Measurements from ENCODE around the gene STT3A.
A peak's percentile ranks its signal among the peaks of the same experiment; 100 is the strongest.
"Not testable (repeated sequence)": the region's sequence is repeated elsewhere in the genome, so short reads cannot be mapped to it uniquely, and the experiment has no call there.

The STT3A gene

DNA sequence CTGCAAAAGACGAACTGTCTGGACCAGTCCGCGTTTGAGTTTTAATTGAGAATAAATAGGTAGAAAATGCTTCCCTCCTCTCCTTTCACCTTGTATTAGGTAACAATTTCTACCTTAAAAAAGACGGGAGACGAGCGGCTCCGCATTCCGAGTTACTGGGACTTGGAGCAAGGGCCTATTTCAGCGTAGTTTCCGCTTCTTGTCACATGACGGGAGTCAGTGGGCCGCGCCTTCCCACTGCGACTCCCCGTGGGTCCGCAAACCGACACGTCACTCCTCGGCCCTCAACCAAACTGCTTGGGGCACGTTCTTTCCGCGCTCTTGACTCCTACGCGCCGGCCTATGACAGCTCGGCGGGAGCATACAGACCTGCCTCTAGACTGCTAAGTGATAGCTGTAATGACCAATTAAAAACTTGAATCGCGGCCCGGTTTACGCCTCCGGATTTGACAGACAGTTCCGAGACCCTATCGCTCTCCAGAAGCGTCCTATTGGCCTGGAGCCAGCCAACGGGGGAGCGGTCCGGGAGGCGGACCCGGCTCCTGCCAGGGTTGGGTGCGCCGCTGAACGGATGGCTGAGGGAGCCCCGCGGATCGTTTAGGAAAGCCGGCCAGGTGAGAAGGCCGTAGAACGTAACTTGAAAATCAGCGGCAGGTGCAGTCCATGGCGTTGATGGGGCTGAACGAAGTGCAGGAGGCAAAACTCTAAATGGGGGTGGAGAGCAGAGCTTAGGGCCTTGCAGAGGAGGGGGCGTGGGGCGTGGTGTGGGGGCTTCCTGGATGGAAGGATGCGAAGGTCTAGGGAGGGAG lies at the start of gene STT3A:
TSS of gene STT3A (plus strand) at position 548 of the 809 bp plus-strand sequence. CDS start 3,064 bp downstream, outside the sequence.
- DNase-seq = peak; percentile 96

DNA sequence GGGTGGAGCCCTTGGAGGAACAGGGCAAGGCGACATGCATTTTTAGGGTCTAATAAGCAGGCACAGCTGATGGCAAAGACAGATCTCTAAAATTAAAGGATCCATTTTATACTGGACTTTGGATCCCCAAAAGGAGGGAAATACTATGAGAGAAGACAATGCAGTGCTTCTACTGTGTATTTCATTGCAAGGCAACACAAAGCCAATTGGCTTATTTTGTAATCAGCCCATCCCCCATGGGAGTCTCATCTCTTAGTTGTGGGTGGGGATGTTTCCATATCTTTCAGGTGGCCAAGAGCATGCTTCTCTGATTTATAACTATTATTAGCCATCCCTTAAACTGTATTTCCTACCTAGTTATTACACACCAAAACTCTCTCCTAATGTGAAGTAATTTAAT lies 41.9 kb upstream of the STT3A start:
- DNase-seq = no peak

DNA sequence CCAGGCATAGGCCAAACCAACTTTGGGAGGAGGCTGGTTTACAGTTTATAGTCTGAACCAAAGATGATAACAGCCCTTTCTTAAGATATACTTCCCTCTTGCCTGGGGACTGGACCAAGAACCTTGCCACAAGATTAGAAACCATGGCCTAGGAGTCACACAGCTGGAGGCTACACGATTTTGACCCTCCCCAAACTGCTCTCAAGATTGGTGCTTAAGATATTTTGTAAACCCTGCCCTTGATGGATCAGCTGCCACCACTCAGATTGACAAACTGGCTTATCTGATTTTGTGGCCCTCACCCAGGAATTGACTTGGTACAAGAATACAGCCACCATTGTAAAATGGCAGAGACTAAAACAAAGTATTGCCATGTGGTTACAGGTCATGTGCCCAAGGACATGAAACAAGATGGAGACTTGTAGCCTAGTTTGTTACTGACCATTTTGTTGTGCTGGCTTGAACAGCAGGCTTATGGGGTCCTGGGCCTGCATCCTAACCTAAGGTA lies 40.8 kb upstream of the STT3A start:
- DNase-seq = no peak

DNA sequence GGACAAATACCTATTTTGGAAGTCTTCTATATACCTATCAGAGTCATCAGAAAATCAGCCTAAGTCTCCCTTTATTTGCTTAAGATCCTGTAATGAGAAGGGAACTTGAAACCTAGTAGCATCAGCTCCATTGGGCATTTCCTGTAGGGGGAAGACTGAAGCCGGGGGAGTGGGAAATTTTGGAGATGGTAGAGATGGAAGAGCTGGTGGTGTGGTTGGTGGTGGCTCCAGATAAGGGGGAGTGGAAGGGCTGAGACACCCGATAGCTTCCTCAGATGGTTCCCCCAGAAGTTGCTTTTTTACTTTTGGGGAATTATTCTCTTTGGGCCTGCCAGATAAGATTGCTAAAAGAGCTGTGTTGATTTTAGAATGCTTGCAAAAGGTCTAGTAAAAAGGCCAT lies 39.7 kb upstream of the STT3A start:
- DNase-seq = no peak

DNA sequence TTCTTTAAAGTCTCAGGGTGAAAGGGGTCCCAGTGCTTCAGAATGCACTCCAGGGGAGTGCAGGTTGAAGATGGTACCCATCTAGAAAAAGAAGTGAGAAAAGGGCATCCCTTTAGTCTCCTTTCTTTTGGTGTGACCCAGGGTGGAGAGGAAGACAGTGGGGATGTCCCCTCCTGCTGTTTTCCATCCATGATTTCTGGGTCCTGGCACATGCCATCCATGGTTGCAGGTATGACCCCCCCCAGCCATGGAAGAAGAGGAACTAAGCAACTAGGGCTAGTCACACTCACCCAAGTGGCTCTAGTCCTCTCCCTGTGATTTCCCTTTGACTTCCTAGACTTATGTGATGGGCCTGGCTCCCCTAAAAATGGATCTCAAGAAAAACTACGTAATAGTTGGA lies 39.3 kb upstream of the STT3A start:
- no peak for DNase-seq

DNA sequence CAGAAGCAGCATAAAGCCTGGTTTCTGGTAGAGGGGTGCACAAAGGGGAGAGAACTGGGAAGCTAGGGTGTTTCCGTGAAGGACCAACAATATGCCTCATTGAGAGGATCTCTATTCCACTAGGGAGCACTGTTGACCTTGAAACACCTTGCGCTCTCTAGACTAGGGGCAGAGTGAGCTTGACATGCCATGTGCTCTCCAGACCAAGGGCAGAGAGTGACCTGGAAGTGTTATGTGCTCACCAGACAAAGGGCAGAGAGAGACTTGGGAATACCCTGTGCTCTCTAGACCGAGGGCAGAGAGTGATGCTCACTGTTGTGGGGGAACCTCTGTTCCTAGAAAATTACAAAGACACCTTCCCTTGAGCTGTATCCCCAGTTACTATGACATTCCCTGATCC lies 38.6 kb upstream of the STT3A start:
- no peak for DNase-seq

DNA sequence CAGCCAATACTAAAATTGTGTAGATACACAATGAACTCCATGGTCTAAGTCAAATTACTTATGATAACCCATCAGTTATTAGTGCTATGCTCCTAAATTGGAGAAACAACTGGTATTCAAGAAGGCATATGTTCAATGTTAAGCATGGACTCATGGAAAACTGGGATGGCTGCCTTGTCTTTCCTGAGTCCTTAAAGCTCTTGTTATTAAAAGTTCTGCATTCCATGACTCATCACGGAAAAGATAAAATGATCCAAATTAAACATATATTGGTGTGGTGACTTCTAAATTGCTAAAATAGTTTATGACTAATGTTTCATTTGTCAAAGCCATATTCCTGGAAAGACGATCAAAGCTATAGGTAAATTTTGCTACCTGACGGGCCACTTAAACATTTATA lies 32.8 kb upstream of the STT3A start:
- DNase-seq = no peak

DNA sequence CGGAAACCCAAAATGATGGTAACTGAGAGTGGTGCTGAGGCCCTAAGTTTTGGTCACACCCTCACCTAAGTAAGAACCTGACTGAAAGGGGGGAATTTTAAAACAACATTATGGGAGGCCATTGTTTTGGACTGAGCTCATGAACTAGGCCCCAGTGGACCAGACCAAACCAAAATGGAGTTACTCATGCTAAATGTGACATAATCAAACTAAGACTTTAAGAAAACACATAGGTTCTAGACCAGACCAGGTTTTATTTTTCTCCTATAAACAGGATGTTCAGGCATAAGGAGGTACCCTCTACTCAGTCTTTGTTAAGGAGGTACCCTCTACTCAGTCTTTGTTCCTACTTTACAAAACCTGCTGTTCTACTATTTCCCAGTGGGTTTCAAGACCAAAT lies 30.7 kb upstream of the STT3A start:
- DNase-seq = no peak

DNA sequence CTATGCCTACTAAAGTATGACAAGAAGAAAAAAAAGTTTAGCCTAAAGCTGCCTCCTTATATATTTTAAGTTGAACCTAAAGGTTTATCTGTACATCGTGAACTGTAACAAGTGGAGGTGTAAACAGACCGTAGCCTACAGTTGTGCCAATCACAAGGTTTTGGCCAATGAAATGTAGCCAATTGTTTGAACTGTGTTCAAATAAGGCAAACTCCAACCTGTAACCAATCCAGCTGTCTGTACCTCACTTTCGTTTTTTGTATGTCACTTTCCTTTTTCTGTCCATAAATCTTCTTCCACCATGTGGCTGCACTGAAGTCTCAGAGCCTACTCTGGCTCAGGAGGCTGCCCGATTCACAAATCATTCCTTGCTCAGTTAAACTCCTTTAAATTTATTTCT lies 30.2 kb upstream of the STT3A start:
- DNase-seq = no peak

DNA sequence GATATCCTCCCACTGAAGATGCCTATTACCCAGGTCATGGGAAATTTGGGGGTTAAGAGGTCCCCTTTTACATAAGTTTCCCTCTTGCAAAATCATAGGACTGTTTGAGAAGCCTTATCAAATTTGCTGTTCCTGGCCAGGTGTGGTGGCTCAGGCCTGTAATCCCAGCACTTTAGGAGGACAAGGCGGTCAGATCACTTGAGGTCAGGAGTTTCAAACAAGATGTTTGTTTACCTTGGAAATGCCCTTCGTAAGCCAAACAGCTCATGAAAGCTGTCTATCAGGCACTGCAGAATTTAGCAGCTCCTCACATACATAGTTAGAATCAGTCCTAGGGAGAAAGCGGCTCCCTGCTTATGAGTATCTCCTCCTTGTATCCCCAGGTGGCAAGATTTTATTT lies 28.3 kb upstream of the STT3A start:
- no peak for DNase-seq

DNA sequence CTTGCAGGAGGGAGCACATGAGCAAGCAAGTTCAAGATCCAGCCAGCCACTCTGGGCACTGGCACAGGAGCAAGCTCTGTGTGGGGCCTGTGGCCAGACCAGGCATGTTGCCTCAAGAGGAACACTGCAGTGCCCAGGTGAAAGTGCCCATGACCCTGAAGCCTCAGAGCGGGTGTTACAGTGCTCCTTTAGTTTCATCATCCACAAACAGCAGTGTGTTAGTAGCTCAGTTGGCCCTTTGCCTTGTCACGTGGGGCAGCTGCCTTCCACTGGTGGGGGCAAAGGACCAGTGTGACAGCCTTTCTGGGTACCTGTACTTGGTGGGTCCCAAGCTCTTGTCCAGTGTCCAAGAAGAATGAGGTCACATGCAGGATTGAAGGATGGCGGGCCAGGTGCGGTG lies 26.4 kb upstream of the STT3A start:
- DNase-seq = no peak

DNA sequence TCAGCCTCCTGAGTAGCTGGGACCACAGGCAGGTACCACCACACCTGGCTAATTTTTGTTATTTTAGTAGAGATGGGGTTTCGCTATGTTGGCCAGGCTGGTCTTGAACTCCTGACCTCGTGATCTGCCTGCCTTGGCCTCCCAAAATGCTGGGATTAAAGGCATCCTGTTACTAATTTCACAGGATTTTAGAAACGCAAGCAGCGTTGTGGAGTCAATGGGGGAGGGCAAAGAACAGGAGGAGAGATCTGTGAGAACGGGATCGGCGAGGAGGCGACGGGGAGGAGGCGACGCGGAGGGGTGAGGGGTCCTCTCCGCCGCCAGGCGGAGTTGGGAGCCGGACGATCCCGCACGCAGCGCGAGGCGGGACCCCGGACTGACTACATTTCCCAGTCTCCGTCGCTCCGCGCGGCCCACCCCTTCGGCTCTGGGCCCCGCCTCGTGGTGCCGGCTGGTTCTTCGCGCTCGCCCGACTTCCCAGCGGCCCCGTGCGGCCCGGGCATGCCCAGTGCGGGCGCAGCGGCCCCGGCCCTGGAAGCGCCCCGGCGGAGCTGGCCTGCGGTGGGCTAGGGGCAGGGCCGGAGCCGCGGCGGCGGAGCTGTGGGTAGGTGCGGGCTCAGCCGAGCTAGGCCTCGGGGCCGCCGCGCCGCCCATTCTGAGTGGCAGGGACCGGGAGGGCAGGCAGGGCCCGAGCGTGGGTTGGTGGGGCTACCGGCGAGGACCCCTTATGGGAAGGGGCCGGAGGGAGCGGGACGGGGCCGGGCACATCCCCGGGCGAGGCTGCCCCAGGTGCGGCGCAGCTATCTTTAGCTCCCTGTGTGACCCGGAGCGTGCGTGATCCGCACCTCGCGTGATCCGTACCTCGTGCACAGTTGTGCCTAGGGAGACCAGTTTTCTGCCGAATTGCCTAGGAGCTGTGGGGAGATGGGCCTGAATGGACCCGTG lies 23.4 kb upstream of the STT3A start, which contains the start of gene EI24:
TSS of gene EI24 (plus strand) at position 508 of the 945 bp plus-strand sequence. CDS start 3,051 bp downstream, outside the sequence.
- peak; percentile 92 for DNase-seq

DNA sequence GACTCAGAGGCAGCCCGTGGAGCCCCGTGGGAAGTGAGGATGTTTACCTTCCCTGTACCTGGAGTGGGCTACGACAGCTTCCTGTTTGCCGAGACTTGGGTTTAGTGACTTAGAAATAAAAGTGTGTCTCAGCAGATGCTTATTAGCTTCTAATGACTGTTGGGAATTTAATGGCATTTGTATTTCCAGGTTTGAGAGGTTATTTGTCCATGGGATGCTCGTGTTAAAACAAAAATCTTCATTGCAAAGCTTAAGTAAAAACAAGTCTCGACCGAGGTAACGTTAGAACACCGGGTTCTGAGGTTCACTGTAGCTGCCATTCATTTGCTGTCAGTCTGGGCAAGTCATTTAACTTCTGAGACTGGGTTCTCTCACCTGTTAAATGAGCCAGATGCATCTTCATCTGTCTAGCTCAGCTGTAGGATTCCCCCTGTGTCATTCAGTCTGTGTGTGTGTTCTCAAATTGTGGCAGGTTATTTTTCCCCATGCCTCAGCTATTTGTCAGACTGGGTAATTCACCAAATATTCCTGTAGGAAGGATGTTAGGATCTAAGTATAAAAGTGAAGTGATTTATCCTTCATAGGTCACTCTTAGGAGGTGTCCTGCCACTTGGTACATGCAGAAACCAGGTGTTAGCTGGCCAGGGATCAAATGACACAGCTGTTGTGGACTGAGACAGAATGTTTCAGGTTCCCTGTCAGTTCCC lies 22.6 kb upstream of the STT3A start:
- DNase-seq = no peak

DNA sequence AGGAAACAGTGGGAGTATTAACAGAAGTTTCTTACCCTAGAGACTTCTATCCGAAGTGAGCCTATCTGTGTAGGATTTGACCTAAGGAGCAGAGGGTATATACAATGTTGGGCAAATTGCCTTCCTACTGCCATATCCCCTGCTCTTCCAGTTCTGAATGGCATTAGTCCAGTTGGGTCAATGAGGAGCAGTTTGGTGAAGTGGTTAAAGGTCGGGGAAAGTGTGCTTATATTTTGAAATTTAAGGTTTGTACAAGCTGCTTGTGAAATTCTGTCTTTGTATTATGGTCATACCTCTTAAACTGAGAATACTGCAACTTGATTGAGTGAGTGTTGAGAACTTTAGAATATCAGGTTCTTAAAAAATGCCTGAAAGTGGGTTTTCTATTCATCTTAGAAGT lies 21.7 kb upstream of the STT3A start:
- no peak for DNase-seq

DNA sequence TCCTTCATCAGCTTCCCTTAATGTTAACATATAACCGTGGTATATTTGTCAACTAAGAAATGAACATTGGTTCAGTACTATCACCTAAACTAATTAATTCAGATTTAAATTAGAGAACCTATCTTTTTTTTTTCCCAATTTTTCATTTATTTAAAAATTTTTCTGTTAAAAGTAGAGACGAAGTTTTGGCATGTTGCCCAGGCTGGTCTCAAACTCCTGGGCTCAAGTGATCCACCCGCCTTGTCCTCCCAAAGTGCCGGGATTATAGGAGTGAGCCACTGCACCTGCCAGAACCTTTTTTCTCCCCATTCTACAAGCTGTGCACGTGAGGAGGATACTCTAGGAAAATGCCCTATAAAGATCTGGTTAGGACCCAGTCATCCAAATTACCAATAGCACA lies 19.7 kb upstream of the STT3A start:
- no peak for DNase-seq

DNA sequence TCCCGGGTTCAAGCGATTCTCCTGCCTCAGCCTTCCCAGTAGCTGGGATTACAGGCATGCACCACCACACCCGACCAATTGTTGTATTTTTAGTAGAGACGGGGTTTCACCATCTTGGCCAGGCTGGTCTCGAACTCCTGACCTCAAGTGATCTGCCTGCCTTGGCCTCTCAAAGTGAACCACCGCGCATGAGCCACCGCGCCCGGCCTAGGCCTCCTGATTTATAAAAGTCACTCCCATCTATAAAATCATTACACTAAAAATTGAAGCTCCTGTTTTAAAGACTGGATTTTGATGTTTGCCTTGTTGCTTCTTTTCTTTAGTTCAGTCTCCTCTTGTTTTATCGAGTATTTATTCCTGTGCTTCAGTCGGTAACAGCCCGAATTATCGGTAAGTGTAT lies 15.5 kb upstream of the STT3A start:
- not testable (repeated sequence) for DNase-seq

DNA sequence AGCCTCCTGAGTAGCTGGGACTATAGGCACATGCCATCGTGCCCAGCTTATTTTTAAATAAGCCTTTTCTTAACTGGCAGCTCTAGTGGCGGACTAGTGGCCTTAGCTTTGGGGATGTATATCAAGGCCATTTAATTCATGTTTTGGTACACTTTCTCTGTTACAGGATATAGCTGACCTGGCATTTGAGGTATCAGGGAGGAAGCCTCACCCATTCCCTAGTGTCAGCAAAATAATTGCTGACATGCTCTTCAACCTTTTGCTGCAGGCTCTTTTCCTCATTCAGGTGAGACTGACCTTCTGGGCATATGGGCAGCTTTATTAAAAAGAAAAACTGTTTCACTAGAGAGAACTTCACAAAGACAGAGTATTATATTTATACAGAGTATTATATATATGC lies 13.9 kb upstream of the STT3A start:
- no peak for DNase-seq

DNA sequence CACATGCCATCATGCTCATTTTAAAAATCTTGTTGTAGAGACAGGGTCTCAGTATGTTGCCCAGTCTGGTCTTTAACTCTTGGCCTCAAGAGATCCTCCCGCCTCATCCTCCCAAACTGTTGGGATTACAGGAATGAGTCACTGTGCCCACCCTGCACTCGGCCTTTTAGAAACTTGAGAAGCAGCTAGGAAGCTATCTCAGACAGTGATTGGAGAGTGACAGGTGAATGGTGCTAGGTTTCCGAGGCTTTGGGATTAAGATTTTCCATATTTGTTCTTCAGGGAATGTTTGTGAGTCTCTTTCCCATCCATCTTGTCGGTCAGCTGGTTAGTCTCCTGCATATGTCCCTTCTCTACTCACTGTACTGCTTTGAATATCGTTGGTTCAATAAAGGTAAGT lies 12.8 kb upstream of the STT3A start:
- no peak for DNase-seq

DNA sequence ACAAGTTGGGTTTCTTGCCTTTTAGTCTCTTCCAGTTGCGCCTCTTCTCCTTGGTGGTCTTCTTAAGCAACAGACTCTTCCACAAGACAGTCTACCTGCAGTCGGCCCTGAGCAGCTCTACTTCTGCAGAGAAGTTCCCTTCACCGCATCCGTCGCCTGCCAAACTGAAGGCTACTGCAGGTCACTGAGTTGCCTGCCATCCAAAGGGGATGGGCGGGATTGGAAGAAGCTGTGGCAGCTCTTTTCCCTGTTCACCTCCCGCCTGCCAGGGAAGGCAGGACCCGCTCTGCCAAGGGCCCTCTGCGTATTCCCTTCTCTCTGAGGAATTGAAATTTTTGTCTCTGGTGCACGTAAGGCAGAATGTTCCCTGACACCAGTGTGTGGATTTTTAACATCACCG lies 9.2 kb upstream of the STT3A start:
- DNase-seq = no peak

DNA sequence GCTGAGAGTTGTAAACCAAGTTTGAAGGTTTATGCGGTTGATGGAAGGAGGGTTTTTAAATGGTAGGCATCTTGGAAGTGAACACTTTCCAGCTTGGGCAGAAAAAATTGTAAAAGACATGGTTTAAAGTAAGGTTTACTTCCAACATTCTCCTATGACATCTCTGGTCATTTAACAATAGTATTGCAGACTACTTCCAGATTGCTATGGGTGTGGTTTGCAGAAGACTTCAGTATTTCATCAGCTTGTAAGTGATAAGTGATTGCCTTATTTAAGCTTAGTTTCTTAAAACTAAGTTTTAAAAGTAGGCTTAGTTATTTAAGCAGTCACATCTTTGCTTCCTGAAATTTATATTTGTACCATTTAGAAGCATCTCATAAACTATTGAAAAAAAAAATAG lies 7.2 kb upstream of the STT3A start:
- no peak for DNase-seq

DNA sequence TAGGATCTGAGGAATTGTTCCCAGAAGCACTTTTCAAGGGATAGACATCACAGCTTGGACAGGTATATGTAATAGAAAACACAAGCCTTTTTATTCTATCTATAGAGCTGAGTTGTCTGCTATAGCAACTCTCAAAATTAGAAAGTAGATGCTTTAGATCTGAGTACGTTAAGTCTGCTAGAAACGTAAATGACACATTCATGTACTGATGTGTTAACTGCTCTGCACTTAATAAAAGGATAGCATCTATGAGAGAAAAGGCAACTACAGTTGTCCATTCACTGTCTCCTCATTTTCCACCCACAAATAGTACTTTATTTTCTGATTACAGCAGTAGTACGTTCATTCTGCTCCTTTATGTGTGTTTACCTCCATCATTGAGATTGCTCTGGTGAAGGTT lies 6.0 kb upstream of the STT3A start:
- no peak for DNase-seq

DNA sequence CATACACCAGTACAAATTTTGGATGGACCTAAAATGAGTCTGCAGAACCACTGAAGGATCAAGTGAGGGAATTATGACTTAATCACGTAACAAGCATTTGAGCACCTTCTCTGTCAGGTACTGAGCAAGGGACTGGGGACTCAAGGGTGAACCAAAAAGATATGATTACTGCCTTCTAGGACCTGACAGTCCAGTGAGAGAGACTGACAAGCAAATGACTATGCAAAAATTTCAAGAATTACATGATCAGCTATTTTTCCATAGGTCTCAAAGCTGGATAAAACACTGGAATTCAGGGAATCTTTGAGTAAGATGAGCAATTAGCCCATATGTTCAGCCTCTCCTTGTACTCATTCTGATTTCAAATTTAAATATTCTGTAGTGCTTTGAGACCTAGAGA lies 5.2 kb upstream of the STT3A start:
- DNase-seq = no peak

DNA sequence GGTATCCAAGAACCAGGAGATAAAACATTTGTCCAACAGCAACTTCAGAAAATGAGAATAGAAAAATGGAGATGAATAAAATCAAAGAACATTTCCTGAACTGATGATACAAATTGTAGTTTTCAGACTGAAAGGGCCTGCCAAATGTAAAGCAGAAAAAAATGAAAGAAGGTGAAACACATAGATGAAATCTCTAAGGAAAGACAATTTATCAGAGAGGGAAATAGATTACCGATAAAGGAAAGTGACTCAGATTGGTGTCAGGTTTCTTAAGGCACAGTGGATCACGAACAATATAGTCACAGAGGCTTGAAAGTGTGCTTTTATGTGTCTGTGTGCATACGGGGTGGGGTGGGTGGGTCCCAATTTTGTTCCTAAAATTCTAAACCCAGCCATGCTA lies 4.1 kb upstream of the STT3A start:
- no peak for DNase-seq
